Heart left ventricle (tissue), 16 donors: ENCODE results near the gene KRTAP5-11. TPM values are rescaled to one million over a fixed set of nuclear protein-coding genes. Genes with fewer than 3 reads are reported as not detected.
A peak's percentile ranks its signal among the peaks of the same experiment; 100 is the strongest.
"Not testable (repeated sequence)": the region's sequence is repeated elsewhere in the genome, so short reads cannot be mapped to it uniquely, and the experiment has no call there.

Experiments used
- ATAC-seq, 4 donors: fragments of 200-7000 bp; cut with Tn5 transposase; one replicate each; pipeline ENCODE4 v1.9.1; 2020 to 2022; ENCODE audit warnings: moderate library complexity in 4 of 4, mild to moderate bottlenecking in 3 of 4, moderate number of reproducible peaks in 1 of 4
- DNase-seq, 5 donors: peaks; one replicate each; pipeline ENCODE4 v3.0.0-alpha.2; 2020
- H3K27ac ChIP-seq, 12 donors: fragments of 200-600 bp; sonication (generic) in 4 of 12; one replicate each; pipeline versions ENCODE4 v1.5.0 to v1.8.0; 2016 to 2022; ENCODE audit warnings: mild to moderate bottlenecking in 2 of 12
- H3K27me3 ChIP-seq, 9 donors: fragments of 200-600 bp; sonication (generic) in 2 of 9; one replicate each; pipeline versions ENCODE4 v1.5.1 to v1.8.0; 2016 to 2022; ENCODE audit warnings: mild to moderate bottlenecking in 3 of 9
- H3K36me3 ChIP-seq, 9 donors: fragments of 200-600 bp; sonication (generic) in 2 of 9; one replicate each; pipeline versions ENCODE4 v1.5.0 to v1.8.0; 2018 to 2022; ENCODE audit warnings: mild to moderate bottlenecking in 2 of 9
- H3K4me1 ChIP-seq, 12 donors: fragments of 200-600 bp; sonication (generic) in 4 of 12; one replicate each; pipeline versions ENCODE4 v1.5.0 to v1.8.0; 2016 to 2022; ENCODE audit warnings: mild to moderate bottlenecking in 3 of 12
- H3K4me3 ChIP-seq, 12 donors: fragments of 200-600 bp; sonication (generic) in 4 of 12; one replicate each; pipeline versions ENCODE4 v1.5.0 to v1.8.0; 2017 to 2022; ENCODE audit warnings: mild to moderate bottlenecking in 9 of 12, moderate library complexity in 4 of 12
- H3K9me3 ChIP-seq, 12 donors: fragments of 200-600 bp; sonication (generic) in 4 of 12; one replicate each; pipeline versions ENCODE4 v1.5.0 to v1.8.0; 2016 to 2022; ENCODE audit warnings: mild to moderate bottlenecking in 1 of 12
- POLR2A ChIP-seq, 2 donors: fragments of 450-650 bp; IDR thresholded peaks; one replicate each; pipeline ENCODE4 v1.6.1; 2017; ENCODE audit warnings: antibody characterized with exemption in 2 of 2, mild to moderate bottlenecking in 2 of 2, moderate library complexity in 2 of 2
- WGBS, 4 donors: extraction: QIAGEN DNeasy Blood & Tissue Kit in 2 of 4; methylation state at CpG; one replicate each; pipeline versions ENCODE4 v1.1.5 to v1.1.7; 2013 to 2018; 5-methylcytosine and 5-hydroxymethylcytosine counted together
- intact Hi-C, 10 donors: fragments of 100-400 bp; cut with DNase I; formaldehyde crosslinking; loops; one replicate each; pipeline versions ENCODE4 v1.11.1 to v1.14.2; 2022
- polyA plus RNA-seq, 2 donors: library from polyadenylated mRNA; stranded (reverse); fragments of 200-250 nt; gene quantifications; one replicate each; pipeline ENCODE4 v1.2.3, GENCODE V29; 2013
- total RNA-seq, 9 donors: library from RNA; depleted of rRNA in 2 of 9; stranded (reverse); fragments of >200 nt in 2 of 9; fragmentation: NEBNext Ultra II Directional in 3 of 9; extraction: Animal tissue kit (Norgen Biotek cat#: 25700) in 3 of 9; gene quantifications; one replicate each; pipeline versions ENCODE4 v1.1.0 to v1.2.4, GENCODE V29; 2016 to 2023
- TF ChIP-seq, protein P1 (sequence below), 12 donors: fragments of 200-600 bp; sonication (generic) in 4 of 12; IDR thresholded peaks; one replicate each; pipeline versions ENCODE4 v1.5.0 to v1.8.0; 2018 to 2022; ENCODE audit warnings: antibody characterized with exemption in 12 of 12, mild to moderate bottlenecking in 5 of 12
- donor health status: ischemic (EF 13 %, LVEDD 7.1; RV severe dilation, severe dysfunction).
- donor health status: healthy with polysubstance abuse.
- donor health status: DM: no; HTN: yes; CAD: no.
- donor health status: DM: no; HTN: no; CAD: no.
- donor health status: ischemic (EF 25% LVEDD 6.9; RV normal size, moderate dysfunction).
- donor health status: ischemic (EF 25% LVEDD 5.7; RV mildly dilated, moderate dysfunction).
- donor health status: healthy.
- donor health status: DM: yes; HTN: yes; CAD: no.
- donor health status: ischemic (EF 35%, LVEDD 5.7; RV mildly dilated, moderate dysfunction).
- donor health status: nonischemic (EF 11% LVEDD 7.7; RV severe dilation, severe dysfunction).
- donor health status: DM: yes; HTN: yes; CAD: no.
- donor health status: PGD.
- donor health status: ischemic (EF 29% LVEDD 5.4; RV normal size, mild dysfunction).
- donor health status: nonischemic (EF 23%, LVEDD 6.1; RV moderate dilation, normal function).

Gene KRTAP5-11
- total and polyA plus RNA-seq, 11 donors: not detected

DNA sequence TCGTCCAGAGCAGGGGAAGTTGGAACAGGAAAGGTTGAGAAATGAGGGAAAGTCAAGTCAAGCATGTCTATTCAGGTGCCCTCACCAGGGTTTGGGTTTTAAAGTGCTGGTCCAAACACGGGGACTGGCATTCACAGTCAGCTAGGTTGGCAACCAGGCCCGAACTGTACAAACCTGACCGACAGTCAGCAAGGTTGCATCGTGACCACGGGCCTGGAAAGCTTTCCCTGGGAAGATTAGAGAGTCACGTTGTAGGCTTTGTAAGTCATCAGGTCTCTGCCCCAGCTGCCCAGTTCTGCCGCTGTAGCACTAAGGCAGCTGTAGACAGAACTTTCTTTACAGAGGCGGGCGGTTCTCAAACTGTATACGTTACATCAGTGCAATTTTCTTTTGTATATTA is 9.9 kb downstream of the KRTAP5-11 start:
- DNase-seq (no peak), ATAC-seq (peak in 1 of 4 donors; percentile 36)
- Histone ChIP-seq H3K4me1 (no peaks in the 10 kb centered on the region), H3K27ac (no peak overlapping the region), H3K36me3 (no peaks in the 10 kb centered on the region), H3K27me3 (peaks cover 0 to 40% (median 0%) of the 10 kb centered on the region in 9 donors), H3K4me3 (no peak overlapping the region), H3K9me3 (no peaks in the 10 kb centered on the region)
- intact Hi-C loops: no loop called here
- WGBS, 4 donors: 75 to 82% (median 79%) methylated on average over 11 of the region's 11 CpGs
- TF ChIP-seq, protein P1, sequence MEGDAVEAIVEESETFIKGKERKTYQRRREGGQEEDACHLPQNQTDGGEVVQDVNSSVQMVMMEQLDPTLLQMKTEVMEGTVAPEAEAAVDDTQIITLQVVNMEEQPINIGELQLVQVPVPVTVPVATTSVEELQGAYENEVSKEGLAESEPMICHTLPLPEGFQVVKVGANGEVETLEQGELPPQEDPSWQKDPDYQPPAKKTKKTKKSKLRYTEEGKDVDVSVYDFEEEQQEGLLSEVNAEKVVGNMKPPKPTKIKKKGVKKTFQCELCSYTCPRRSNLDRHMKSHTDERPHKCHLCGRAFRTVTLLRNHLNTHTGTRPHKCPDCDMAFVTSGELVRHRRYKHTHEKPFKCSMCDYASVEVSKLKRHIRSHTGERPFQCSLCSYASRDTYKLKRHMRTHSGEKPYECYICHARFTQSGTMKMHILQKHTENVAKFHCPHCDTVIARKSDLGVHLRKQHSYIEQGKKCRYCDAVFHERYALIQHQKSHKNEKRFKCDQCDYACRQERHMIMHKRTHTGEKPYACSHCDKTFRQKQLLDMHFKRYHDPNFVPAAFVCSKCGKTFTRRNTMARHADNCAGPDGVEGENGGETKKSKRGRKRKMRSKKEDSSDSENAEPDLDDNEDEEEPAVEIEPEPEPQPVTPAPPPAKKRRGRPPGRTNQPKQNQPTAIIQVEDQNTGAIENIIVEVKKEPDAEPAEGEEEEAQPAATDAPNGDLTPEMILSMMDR (IDR thresholded peaks at IDR 0.05): no peak
- TF ChIP-seq POLR2A (IDR thresholded peaks at IDR 0.05): no peak

DNA sequence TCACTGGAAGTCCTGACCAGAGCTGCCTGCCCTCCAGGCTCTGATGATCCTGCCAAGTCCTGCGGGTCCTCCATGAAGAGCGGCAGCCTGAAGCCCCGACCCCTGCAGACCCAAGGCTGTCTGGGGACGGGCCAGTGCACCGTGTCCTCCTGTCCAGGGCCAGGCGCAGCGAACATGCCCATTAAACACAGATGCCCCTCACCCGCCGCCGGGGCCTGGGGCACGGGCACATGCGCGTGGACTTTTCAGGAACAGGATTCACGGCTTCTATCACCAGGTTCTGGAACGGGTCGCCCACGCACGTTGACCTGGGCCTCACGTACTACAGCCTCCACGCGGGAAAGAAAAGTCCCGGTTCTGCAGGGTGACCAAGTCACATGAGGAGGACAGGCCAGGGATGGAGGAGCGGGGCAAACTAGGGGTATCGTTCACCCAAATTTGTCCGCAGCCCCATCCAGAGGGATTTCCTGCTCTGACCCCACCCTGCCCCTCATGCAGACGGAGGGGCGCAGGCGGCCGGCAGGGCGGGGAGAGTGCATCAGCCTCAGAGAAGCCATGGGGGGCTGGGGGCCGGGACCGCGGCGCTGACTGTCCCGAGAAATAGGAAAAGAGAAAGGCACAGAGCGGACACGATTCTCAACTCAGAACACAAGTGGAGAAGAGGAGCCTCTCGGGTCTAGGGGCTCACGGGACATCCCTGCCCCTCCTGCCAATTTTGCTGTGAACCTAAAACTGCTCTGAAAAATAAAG is 11.4 kb downstream of the KRTAP5-11 start:
- DNase-seq, H3K36me3 ChIP-seq, H3K27ac ChIP-seq, H3K4me1 ChIP-seq, H3K9me3 ChIP-seq, ATAC-seq, intact Hi-C loops, H3K4me3 ChIP-seq: not testable (repeated sequence)
- peaks cover 0 to 40% (median 0%) of the 10 kb centered on the region in 9 donors for H3K27me3 ChIP-seq
- 81 to 87% (median 85%) methylated on average over 34 to 37 of the region's 39 CpGs for WGBS, 4 donors

DNA sequence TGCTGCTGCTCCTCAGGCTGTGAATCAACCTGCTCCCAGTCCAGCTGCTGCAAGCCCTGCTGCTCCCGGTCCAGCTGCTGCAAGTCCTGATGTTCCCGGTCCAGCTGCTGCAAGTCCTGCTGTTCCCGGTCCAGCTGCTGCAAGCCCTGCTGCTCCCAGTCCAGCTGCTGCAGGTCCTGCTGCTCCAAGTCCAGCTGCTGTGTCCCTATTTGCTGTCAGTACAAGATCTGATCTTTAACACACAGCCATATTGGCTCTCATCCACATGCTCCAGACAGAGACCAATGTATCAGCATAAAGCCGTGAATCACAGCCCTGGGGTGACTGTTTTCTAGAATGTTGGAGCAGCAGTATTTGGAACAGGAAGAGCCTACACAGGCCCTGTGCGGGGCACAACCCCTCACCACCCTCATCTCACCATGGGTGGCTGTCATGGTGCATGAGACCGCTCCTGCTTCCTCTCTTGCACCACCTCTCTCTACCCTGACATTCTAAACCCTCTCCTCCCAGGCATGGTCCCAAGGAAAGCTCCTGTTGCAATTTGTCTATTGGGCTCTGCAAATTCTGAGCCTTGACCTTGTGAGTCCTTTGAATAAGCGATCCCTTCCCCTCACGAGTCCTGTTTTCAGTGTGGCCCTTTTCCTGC is 13.8 kb downstream of the KRTAP5-11 start:
- DNase-seq (no peak), ATAC-seq (peak in 2 of 4 donors; percentile 26 to 27)
- Histone ChIP-seq H3K27me3 (peaks cover 0 to 42% (median 5%) of the 10 kb centered on the region in 9 donors), H3K4me3 (no peak overlapping the region), H3K4me1 (no peaks in the 10 kb centered on the region), H3K36me3 (no peaks in the 10 kb centered on the region), H3K27ac (no peak overlapping the region), H3K9me3 (no peaks in the 10 kb centered on the region)
- TF ChIP-seq, protein P1 (IDR thresholded peaks at IDR 0.05): no peak
- TF ChIP-seq POLR2A (IDR thresholded peaks at IDR 0.05): no peak
- intact Hi-C loops: loop anchor here in 1 of 10 donors (10.0 kb wide), 1 partner anchor 64 kb away; no protein-coding TSS in a partner anchor
- WGBS, 4 donors: 45 to 69% (median 58%) methylated on average over 8 of the region's 8 CpGs

DNA sequence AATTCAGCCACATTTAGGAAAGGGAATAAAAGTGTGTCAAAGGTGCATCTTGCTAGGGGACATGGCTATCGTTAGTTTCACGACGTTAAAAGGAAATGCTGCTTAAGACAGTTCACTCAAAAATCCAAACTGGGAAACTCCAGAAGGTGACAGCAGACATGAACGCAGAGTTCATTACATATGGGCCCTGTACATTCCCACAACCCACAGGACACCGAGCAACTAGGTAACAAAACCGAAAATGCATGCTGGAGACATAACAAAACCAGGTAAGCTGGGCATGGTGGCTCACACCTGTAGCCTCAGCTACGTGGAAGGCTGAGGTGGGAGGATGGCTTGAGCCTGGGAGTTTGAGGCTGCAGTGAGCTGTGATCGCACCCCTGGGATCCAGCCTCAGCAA is 15.0 kb downstream of the KRTAP5-11 start:
- WGBS, 4 donors: 41 to 79% (median 69%) methylated on average over 7 to 8 of the region's 8 CpGs
- H3K9me3 ChIP-seq, ATAC-seq, H3K27ac ChIP-seq, H3K4me3 ChIP-seq, DNase-seq, H3K36me3 ChIP-seq, H3K4me1 ChIP-seq: not testable (repeated sequence)
- intact Hi-C loops: loop anchor here in 1 of 10 donors (10.0 kb wide), 1 partner anchor 63 kb away; no protein-coding TSS in a partner anchor
- peaks cover 0 to 44% (median 8%) of the 10 kb centered on the region in 9 donors for H3K27me3 ChIP-seq

DNA sequence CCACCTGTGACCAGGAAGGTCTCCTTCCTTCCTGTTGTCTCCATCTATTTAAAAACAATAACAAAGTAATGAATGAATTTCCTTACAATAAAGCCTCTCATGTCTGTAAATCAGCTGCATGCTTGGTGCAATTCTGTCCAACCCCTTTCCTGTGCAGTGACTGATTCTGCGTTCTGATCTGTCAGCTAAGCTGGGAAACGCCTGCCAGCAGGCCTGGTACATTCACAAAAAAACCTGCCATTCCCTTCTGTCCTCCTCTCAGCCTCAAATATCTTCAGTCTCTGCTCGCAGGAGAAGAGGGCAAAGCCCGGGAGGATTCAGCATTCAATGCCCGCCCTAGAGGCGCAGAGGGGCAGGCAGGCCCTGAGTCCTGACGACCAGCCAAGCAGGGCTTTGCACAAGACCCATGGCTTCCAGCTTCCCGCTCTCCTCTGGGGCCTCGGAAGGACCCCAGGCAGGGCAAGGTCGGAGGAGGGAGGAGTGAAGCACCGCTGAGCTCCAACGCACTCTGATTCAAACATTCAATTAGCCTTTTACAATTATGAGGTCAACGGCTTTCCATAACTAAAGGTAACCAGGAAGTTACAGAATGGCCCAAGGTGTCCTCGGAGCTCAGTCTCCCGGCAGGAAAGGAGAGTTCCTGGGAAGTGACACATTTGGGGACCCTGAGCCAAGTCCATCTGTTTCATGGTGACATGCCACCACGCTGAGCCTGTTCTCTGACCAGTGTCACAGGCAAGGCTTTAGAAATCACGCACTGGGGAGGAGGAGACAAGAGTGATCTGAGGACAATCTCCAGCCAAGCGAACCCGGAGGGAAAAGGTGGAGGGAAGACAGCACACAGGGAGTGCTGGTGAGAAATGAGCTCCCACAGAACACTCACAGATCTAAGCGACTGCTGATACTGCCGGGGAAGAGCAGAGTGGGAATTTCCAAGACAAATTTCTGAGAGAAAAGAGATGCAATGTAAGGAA is 15.8 kb downstream of the KRTAP5-11 start:
- peaks cover 0 to 39% (median 8%) of the 10 kb centered on the region in 9 donors for H3K27me3 ChIP-seq
- not testable (repeated sequence) for H3K4me1 ChIP-seq, H3K9me3 ChIP-seq, H3K36me3 ChIP-seq, H3K4me3 ChIP-seq, DNase-seq, H3K27ac ChIP-seq
- ATAC-seq: peak in 1 of 4 donors; percentile 14
- intact Hi-C loops: loop anchor here in 1 of 10 donors (10.0 kb wide), 1 partner anchor 62 kb away; no protein-coding TSS in a partner anchor
- 43 to 60% (median 52%) methylated on average over 16 to 21 of the region's 21 CpGs for WGBS, 4 donors
